PFSK-1 (cell line): Measurements from ENCODE around the gene CACNA1C.

Experiments used
- POLR2AphosphoS5 ChIP-seq: IDR thresholded peaks from 2 replicates; pipeline ENCODE4 v1.6.1; 2012; ENCODE audit warnings: low read depth, mild to moderate bottlenecking, control low read depth, low read length, moderate library complexity
- TAF1 ChIP-seq: IDR thresholded peaks from 2 replicates; pipeline ENCODE4 v1.6.1; 2012; ENCODE audit warnings: low read length, control low read depth, borderline replicate concordance; ENCODE audit not compliant: insufficient read depth
- TF ChIP-seq, protein P1 (sequence below), 2 experiments: IDR thresholded peaks; 2 replicates each; pipeline versions ENCODE4 v1.6.1 to v1.8.0; 2011 to 2012; ENCODE audit warnings: low read depth in 2 of 2, low read length in 2 of 2, control low read depth in 1 of 2, inconsistent platforms in 1 of 2, mild to moderate bottlenecking in 1 of 2, moderate library complexity in 1 of 2; ENCODE audit not compliant: insufficient read depth in 1 of 2

GRCh38 chr12:2108975-2109671, 56.3 kb downstream of the CACNA1C start:
- no peak for TF ChIP-seq TAF1
- TF ChIP-seq POLR2AphosphoS5: no peak
- TF ChIP-seq, protein P1, sequence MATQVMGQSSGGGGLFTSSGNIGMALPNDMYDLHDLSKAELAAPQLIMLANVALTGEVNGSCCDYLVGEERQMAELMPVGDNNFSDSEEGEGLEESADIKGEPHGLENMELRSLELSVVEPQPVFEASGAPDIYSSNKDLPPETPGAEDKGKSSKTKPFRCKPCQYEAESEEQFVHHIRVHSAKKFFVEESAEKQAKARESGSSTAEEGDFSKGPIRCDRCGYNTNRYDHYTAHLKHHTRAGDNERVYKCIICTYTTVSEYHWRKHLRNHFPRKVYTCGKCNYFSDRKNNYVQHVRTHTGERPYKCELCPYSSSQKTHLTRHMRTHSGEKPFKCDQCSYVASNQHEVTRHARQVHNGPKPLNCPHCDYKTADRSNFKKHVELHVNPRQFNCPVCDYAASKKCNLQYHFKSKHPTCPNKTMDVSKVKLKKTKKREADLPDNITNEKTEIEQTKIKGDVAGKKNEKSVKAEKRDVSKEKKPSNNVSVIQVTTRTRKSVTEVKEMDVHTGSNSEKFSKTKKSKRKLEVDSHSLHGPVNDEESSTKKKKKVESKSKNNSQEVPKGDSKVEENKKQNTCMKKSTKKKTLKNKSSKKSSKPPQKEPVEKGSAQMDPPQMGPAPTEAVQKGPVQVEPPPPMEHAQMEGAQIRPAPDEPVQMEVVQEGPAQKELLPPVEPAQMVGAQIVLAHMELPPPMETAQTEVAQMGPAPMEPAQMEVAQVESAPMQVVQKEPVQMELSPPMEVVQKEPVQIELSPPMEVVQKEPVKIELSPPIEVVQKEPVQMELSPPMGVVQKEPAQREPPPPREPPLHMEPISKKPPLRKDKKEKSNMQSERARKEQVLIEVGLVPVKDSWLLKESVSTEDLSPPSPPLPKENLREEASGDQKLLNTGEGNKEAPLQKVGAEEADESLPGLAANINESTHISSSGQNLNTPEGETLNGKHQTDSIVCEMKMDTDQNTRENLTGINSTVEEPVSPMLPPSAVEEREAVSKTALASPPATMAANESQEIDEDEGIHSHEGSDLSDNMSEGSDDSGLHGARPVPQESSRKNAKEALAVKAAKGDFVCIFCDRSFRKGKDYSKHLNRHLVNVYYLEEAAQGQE (IDR thresholded peaks at IDR 0.05; ENCODE audit: insufficient read depth in 1 of 2, low read depth in 2 of 2, low read length in 2 of 2): no peak
